ENCODE data around the gene FAM107B.

Gene FAM107B

DNA sequence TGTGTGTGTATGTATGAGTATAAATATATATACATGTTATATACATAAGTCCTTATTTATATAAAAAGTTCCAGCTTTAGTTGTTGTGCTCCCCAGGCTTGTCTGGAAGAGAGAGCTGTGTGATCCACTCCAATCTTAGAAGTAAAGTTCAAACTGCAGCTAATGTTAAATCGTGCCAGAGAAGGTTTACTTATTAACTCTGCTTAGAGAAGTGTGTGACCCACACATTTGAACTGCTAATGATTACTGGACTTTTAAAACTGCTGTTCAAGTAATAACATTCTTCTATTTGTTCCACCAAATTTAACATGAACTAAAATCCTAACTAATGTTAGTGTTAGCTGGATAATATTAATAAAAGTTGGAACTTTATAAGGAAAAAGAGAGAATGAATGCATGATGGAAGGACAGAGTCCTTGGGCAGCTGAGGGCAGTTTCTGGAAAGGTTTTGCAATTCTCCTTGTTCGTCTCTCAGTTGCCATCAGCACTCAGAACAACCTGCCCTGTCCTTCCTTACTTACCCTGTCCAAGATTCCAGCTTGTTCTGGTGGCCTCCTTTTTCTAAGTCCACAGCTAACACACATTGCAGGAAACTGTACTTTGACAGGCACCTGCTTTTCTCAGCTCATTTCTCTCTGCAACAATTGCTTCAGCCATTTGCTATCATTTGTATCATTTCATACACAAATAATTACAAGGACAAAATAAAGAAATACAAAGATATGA, 162.6 kb downstream of the FAM107B start:
- DNase-seq: no peak
- H3K56ac ChIP-seq (ENCODE audit: low read length): no peak overlapping the region
- no peak overlapping the region for H2BK15ac ChIP-seq (replicated peaks; ENCODE audit: low read depth)
- H3K79me2 ChIP-seq (ENCODE audit: control insufficient read depth, insufficient read depth, low read length): no peaks in the 10 kb centered on the region
- H3K27me3 ChIP-seq (ENCODE audit: insufficient read depth, low read length, poor library complexity): no peaks in the 10 kb centered on the region
- no peak overlapping the region for H3K4ac ChIP-seq (ENCODE audit: low read depth, low read length)
- H2BK120ac ChIP-seq (ENCODE audit: low read depth, low read length): no peak overlapping the region
- no peak overlapping the region for H3K4me3 ChIP-seq (ENCODE audit: low read length)
- H3K4me2 ChIP-seq (ENCODE audit: low read length): no peak overlapping the region
- no peaks in the 10 kb centered on the region for H3K79me1 ChIP-seq (ENCODE audit: low read length)
- no peak overlapping the region for H2AK5ac ChIP-seq (ENCODE audit: low read length)
- no peak overlapping the region for H2BK5ac ChIP-seq (ENCODE audit: low read length)
- no peak overlapping the region for H4K5ac ChIP-seq (ENCODE audit: low read length)
- no peak overlapping the region for H3K27ac ChIP-seq (ENCODE audit: low read depth, low read length)
- no peak overlapping the region for H4K8ac ChIP-seq (ENCODE audit: low read depth, low read length)
- no peaks in the 10 kb centered on the region for H3K36me3 ChIP-seq (ENCODE audit: control insufficient read depth, insufficient read depth, low read length)
- no peak overlapping the region for H3K18ac ChIP-seq (ENCODE audit: low read length)
- H3K4me1 ChIP-seq (ENCODE audit: control insufficient read depth, low read depth, low read length): no peaks in the 10 kb centered on the region
- no peak overlapping the region for H3K23ac ChIP-seq (ENCODE audit: low read length)
- H3K9ac ChIP-seq (ENCODE audit: low read length): no peak overlapping the region
- no CpG with 5 or more reads among the region's 2 CpGs for WGBS (ENCODE audit: extremely low coverage, insufficient coverage, low lambda C conversion rate)

DNA sequence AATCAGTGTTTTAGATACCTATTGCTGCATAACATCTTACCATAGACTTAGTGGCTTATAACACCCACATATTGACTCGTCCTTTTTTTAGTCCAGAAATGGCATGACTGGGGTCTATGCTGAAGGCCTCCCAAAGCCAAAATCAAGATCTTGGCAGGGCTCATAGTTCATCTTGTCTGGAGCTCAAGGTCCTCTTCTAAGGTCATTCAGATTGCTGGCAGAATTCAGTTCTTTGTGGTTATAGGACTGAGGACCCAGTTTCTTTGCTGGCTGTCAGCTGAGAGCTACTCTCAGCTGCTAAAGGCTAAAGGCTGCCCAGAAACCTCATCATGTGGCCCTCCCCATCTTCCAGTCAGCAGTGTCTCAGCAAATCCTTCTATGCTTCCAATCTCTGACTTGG, 165.5 kb downstream of the FAM107B start:
- Histone ChIP-seq H3K23ac (ENCODE audit: low read length) (no peak overlapping the region), H2BK15ac (replicated peaks; ENCODE audit: low read depth) (no peak overlapping the region), H3K27me3 (ENCODE audit: insufficient read depth, low read length, poor library complexity) (no peaks in the 10 kb centered on the region), H3K4me1 (ENCODE audit: control insufficient read depth, low read depth, low read length) (peaks cover 4% of the 10 kb centered on the region), H2BK5ac (ENCODE audit: low read length) (no peak overlapping the region), H3K9ac (ENCODE audit: low read length) (no peak overlapping the region), H3K18ac (ENCODE audit: low read length) (no peak overlapping the region), H3K4me2 (ENCODE audit: low read length) (no peak overlapping the region), H3K27ac (ENCODE audit: low read depth, low read length) (no peak overlapping the region), H4K5ac (ENCODE audit: low read length) (no peak overlapping the region), H2BK120ac (ENCODE audit: low read depth, low read length) (no peak overlapping the region), H3K4ac (ENCODE audit: low read depth, low read length) (no peak overlapping the region), H3K36me3 (ENCODE audit: control insufficient read depth, insufficient read depth, low read length) (no peaks in the 10 kb centered on the region), H2AK5ac (ENCODE audit: low read length) (no peak overlapping the region), H4K8ac (ENCODE audit: low read depth, low read length) (no peak overlapping the region), H3K56ac (ENCODE audit: low read length) (no peak overlapping the region), H3K79me2 (ENCODE audit: control insufficient read depth, insufficient read depth, low read length) (no peaks in the 10 kb centered on the region), H3K4me3 (ENCODE audit: low read length) (no peak overlapping the region), H3K79me1 (ENCODE audit: low read length) (no peaks in the 10 kb centered on the region)
- WGBS (ENCODE audit: extremely low coverage, insufficient coverage, low lambda C conversion rate): no CpG with 5 or more reads among the region's 1 CpG
- DNase-seq: no peak

DNA sequence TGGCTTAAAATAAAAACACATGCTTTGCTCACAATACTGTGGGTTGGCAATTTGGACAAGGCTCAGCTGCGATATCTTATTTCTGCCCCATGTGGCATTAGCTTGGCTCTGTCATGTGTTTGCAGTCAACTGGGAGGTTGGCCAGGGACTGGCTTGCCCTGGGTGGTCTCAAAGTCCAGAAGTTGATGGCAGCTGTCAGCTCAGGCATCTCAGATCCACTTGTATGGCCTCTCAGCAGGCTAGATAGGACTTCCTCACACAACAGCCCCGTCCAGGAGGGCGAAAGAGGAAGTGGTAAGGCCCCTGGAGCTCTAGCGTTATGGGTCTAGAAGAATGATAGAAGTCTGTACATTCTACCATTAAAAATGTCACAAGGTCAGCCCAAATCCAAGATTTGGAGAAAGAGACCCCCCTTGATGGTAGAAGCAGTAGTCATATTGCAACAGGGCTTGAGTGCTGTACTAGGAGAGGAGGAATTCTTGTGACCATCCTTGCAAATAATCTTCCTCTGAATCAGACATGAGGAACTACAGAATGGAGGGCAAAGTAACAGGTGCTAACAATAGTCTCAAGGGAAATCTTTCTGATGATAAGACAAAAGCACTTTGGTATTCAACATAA, 166.2 kb downstream of the FAM107B start:
- Histone ChIP-seq H3K36me3 (ENCODE audit: control insufficient read depth, insufficient read depth, low read length) (no peaks in the 10 kb centered on the region), H3K4me2 (ENCODE audit: low read length) (no peak overlapping the region), H3K9ac (ENCODE audit: low read length) (no peak overlapping the region), H3K23ac (ENCODE audit: low read length) (no peak overlapping the region), H2BK5ac (ENCODE audit: low read length) (no peak overlapping the region), H3K79me2 (ENCODE audit: control insufficient read depth, insufficient read depth, low read length) (no peaks in the 10 kb centered on the region), H3K56ac (ENCODE audit: low read length) (no peak overlapping the region), H2BK120ac (ENCODE audit: low read depth, low read length) (no peak overlapping the region), H4K8ac (ENCODE audit: low read depth, low read length) (no peak overlapping the region), H3K79me1 (ENCODE audit: low read length) (no peaks in the 10 kb centered on the region), H2AK5ac (ENCODE audit: low read length) (no peak overlapping the region), H3K18ac (ENCODE audit: low read length) (no peak overlapping the region), H3K27ac (ENCODE audit: low read depth, low read length) (no peak overlapping the region), H3K4me3 (ENCODE audit: low read length) (no peak overlapping the region), H3K4ac (ENCODE audit: low read depth, low read length) (no peak overlapping the region), H3K27me3 (ENCODE audit: insufficient read depth, low read length, poor library complexity) (no peaks in the 10 kb centered on the region), H3K4me1 (ENCODE audit: control insufficient read depth, low read depth, low read length) (peaks cover 4% of the 10 kb centered on the region), H4K5ac (ENCODE audit: low read length) (no peak overlapping the region), H2BK15ac (replicated peaks; ENCODE audit: low read depth) (no peak overlapping the region)
- WGBS (ENCODE audit: extremely low coverage, insufficient coverage, low lambda C conversion rate): no CpG with 5 or more reads among the region's 4 CpGs
- no peak for DNase-seq

DNA sequence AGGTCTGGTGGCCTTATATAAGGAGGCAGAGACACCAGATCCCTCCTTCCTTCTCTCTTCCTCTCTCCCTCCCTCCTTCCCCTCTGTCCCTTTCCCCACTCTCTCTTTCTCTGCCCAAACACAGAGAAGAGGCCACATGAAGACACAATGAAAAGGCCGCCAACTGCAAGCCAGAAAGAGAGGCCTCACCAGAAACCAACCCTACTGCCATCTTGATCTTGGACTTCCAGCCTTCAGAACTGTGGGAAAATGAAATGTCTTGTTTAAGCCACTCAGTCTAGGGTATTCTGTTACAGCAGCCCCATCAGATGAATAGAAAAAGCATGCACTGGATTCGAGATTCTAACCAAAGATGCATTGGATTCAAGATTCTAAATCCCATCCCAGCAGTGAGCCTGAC, 168.1 kb downstream of the FAM107B start:
- WGBS (ENCODE audit: extremely low coverage, insufficient coverage, low lambda C conversion rate): no CpG with 5 or more reads among the region's 2 CpGs
- Histone ChIP-seq H4K8ac (ENCODE audit: low read depth, low read length) (no peak overlapping the region), H3K4me3 (ENCODE audit: low read length) (no peak overlapping the region), H2BK120ac (ENCODE audit: low read depth, low read length) (no peak overlapping the region), H2AK5ac (ENCODE audit: low read length) (no peak overlapping the region), H3K4me1 (ENCODE audit: control insufficient read depth, low read depth, low read length) (peaks cover 4% of the 10 kb centered on the region), H2BK15ac (replicated peaks; ENCODE audit: low read depth) (no peak overlapping the region), H4K5ac (ENCODE audit: low read length) (no peak overlapping the region), H3K9ac (ENCODE audit: low read length) (no peak overlapping the region), H3K56ac (ENCODE audit: low read length) (no peak overlapping the region), H3K18ac (ENCODE audit: low read length) (no peak overlapping the region), H3K36me3 (ENCODE audit: control insufficient read depth, insufficient read depth, low read length) (no peaks in the 10 kb centered on the region), H3K27ac (ENCODE audit: low read depth, low read length) (no peak overlapping the region), H3K23ac (ENCODE audit: low read length) (no peak overlapping the region), H3K79me1 (ENCODE audit: low read length) (peaks cover 4% of the 10 kb centered on the region), H3K4me2 (ENCODE audit: low read length) (no peak overlapping the region), H3K79me2 (ENCODE audit: control insufficient read depth, insufficient read depth, low read length) (peaks cover 3% of the 10 kb centered on the region), H2BK5ac (ENCODE audit: low read length) (no peak overlapping the region), H3K4ac (ENCODE audit: low read depth, low read length) (no peak overlapping the region), H3K27me3 (ENCODE audit: insufficient read depth, low read length, poor library complexity) (no peaks in the 10 kb centered on the region)
- no peak for DNase-seq

DNA sequence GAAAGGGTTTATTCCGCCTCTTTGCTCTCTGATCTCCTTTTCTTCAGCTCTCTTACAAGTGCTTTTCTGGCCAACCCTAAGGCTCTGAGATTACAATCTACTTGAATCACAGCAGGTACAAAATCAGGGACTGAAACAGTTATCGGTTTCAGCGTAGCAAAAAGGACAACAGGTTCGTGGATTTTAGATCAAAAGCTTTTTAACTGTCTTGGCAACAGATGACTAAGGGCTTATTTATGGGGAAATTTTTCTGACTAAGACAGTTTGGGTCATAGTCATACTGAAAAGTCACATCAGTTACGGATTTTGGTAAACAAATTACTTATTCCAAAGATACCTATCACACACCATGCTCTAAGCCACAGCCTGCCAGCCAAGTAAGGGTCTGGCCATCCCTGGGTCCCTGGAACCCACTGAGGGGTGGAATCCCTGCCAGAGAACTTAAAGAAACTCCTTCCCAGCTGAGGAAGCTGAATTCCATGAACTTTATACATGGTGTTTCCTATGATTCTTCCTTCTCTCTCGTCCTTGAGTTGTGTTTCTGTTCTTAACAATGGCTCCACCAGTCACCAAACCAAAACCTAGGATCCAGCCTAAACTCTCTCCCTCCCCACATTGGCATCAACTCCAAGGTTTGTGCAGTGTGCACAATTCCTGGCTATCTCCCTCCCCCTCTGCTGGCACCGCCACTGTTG, 169.3 kb downstream of the FAM107B start:
- Histone ChIP-seq H3K23ac (ENCODE audit: low read length) (no peak overlapping the region), H3K27ac (ENCODE audit: low read depth, low read length) (no peak overlapping the region), H2BK120ac (ENCODE audit: low read depth, low read length) (no peak overlapping the region), H3K4me3 (ENCODE audit: low read length) (no peak overlapping the region), H3K79me1 (ENCODE audit: low read length) (peaks cover 4% of the 10 kb centered on the region), H3K9ac (ENCODE audit: low read length) (no peak overlapping the region), H3K4ac (ENCODE audit: low read depth, low read length) (no peak overlapping the region), H2AK5ac (ENCODE audit: low read length) (no peak overlapping the region), H3K18ac (ENCODE audit: low read length) (no peak overlapping the region), H4K5ac (ENCODE audit: low read length) (no peak overlapping the region), H2BK15ac (replicated peaks; ENCODE audit: low read depth) (no peak overlapping the region), H3K4me2 (ENCODE audit: low read length) (no peak overlapping the region), H3K79me2 (ENCODE audit: control insufficient read depth, insufficient read depth, low read length) (peaks cover 3% of the 10 kb centered on the region), H2BK5ac (ENCODE audit: low read length) (no peak overlapping the region), H3K36me3 (ENCODE audit: control insufficient read depth, insufficient read depth, low read length) (no peaks in the 10 kb centered on the region), H3K4me1 (ENCODE audit: control insufficient read depth, low read depth, low read length) (peaks cover 4% of the 10 kb centered on the region), H3K56ac (ENCODE audit: low read length) (no peak overlapping the region), H4K8ac (ENCODE audit: low read depth, low read length) (no peak overlapping the region), H3K27me3 (ENCODE audit: insufficient read depth, low read length, poor library complexity) (no peaks in the 10 kb centered on the region)
- DNase-seq: peak; percentile 46
- WGBS (ENCODE audit: extremely low coverage, insufficient coverage, low lambda C conversion rate): no CpG with 5 or more reads among the region's 7 CpGs

Data from mesendoderm (in vitro differentiated cells).